ENCODE results near the gene UCP2. TPM values are rescaled to one million over a fixed set of nuclear protein-coding genes. Genes with fewer than 3 reads are reported as not detected.

Gene UCP2
- total and polyA plus RNA-seq, 7 experiments from 2014 or later = 365 to 1,411 (median 913) TPM

- Mint-ChIP-seq H3K4me1 (peaks cover 71 to 100% (median 85%) of the 10 kb centered on the region in 7 donors), H3K27ac (peak overlapping the region; percentile 79 to 100 (median 98)), H3K9me3 (peaks cover 0 to 4% (median 0%) of the 10 kb centered on the region in 11 donors), H3K36me3 (peaks cover 12 to 36% (median 29%) of the 10 kb centered on the region in 5 donors), H3K27me3 (no peaks in the 10 kb centered on the region), H3K4me3 (peak overlapping the region in 5 of 10 donors; percentile 6 to 68 (median 25))
- H3K4me1 ChIP-seq (ENCODE audit: control insufficient read depth in 2 of 2, insufficient read depth in 2 of 2, low read length in 2 of 2) = peaks cover 84 to 93% of the 10 kb centered on the region in 2 donors
- CTCF ChIA-PET = interaction anchor here (0.7 to 3.2 kb wide), 5 partner anchors 7 to 204 kb away, joined by 3 to 11 read pairs (median 6); no protein-coding TSS in a partner anchor
- no peaks in the 10 kb centered on the region for H3K27me3 ChIP-seq (ENCODE audit: control insufficient read depth in 2 of 2, insufficient read depth in 2 of 2, low read length in 2 of 2)
- intact Hi-C loops (cut with micrococcal nuclease) = no loop called here
- peak overlapping the region; percentile 59 for H3K27ac ChIP-seq (ENCODE audit: low read depth, low read length)
- H3K9me3 ChIP-seq (ENCODE audit: control insufficient read depth in 2 of 3, low read length in 3 of 3) = no peaks in the 10 kb centered on the region
- H3K4me3 ChIP-seq (ENCODE audit: low read length) = no peak overlapping the region
- ATAC-seq (no peak), DNase-seq (no peak)
- POLR2A ChIA-PET = interaction anchor here (0.6 to 26.2 kb wide), 8 partner anchors 12 to 107 kb away, joined by 3 to 1403 read pairs (median 20); partner anchors contain the start of genes UCP2 and UCP3
- H3K36me3 ChIP-seq (ENCODE audit: control insufficient read depth in 2 of 3, insufficient read depth in 3 of 3, low read length in 3 of 3) = peaks cover 14 to 32% (median 16%) of the 10 kb centered on the region in 3 experiments
These were observed 10.5 kb downstream of the UCP2 start for GRCh38 chr11:73972187-73972586.

GRCh38 chr11:73971175-73971719 lies 11.4 kb downstream of the UCP2 start:
- Mint-ChIP-seq H3K27me3 (no peaks in the 10 kb centered on the region), H3K9me3 (peaks cover 0 to 2% (median 0%) of the 10 kb centered on the region in 11 donors), H3K4me3 (peak overlapping the region in 6 of 10 donors; percentile 13 to 57 (median 27)), H3K27ac (peak overlapping the region; percentile 78 to 100 (median 98)), H3K4me1 (peaks cover 64 to 91% (median 77%) of the 10 kb centered on the region in 7 donors), H3K36me3 (peaks cover 5 to 30% (median 21%) of the 10 kb centered on the region in 5 donors)
- ChIA-PET POLR2A (interaction anchor here (0.6 to 26.2 kb wide), 11 partner anchors 20 to 108 kb away, joined by 3 to 1403 read pairs (median 5); partner anchors contain the start of genes UCP2 and UCP3), CTCF (interaction anchor here (1.0 to 3.2 kb wide), 5 partner anchors 8 to 69 kb away, joined by 4 to 11 read pairs (median 6); no protein-coding TSS in a partner anchor)
- Histone ChIP-seq H3K27me3 (ENCODE audit: control insufficient read depth in 2 of 2, insufficient read depth in 2 of 2, low read length in 2 of 2) (no peaks in the 10 kb centered on the region), H3K27ac (ENCODE audit: low read depth, low read length) (peak overlapping the region; percentile 73), H3K4me1 (ENCODE audit: control insufficient read depth in 2 of 2, insufficient read depth in 2 of 2, low read length in 2 of 2) (peaks cover 75 to 86% of the 10 kb centered on the region in 2 donors), H3K36me3 (ENCODE audit: control insufficient read depth in 2 of 3, insufficient read depth in 3 of 3, low read length in 3 of 3) (peaks cover 5 to 22% (median 7%) of the 10 kb centered on the region in 3 experiments), H3K4me3 (ENCODE audit: low read length) (no peak overlapping the region), H3K9me3 (ENCODE audit: control insufficient read depth in 2 of 3, low read length in 3 of 3) (no peaks in the 10 kb centered on the region)
- intact Hi-C loops (cut with micrococcal nuclease) = no loop called here
- ATAC-seq = peak; percentile 3
- DNase-seq = no peak

GRCh38 chr11:73969991-73970800 lies 12.4 kb downstream of the UCP2 start:
- peak overlapping the region; percentile 17 for H3K4me3 ChIP-seq (ENCODE audit: low read length)
- ChIA-PET CTCF (interaction anchor here (0.8 to 3.2 kb wide), 9 partner anchors 10 to 82 kb away, joined by 3 to 11 read pairs (median 4); no protein-coding TSS in a partner anchor), POLR2A (interaction anchor here (0.6 to 26.2 kb wide), 15 partner anchors 10 to 428 kb away, joined by 3 to 1403 read pairs (median 5); partner anchors contain the start of genes C2CD3, PGM2L1, PPME1 and UCP2)
- DNase-seq = peak in 3 of 9 donors; percentile 35 to 43 (median 42)
- peak overlapping the region in 9 of 10 donors; percentile 14 to 73 (median 57) for H3K4me3 Mint-ChIP-seq
- peak overlapping the region; percentile 79 to 100 (median 98) for H3K27ac Mint-ChIP-seq
- H3K4me1 ChIP-seq (ENCODE audit: control insufficient read depth in 2 of 2, insufficient read depth in 2 of 2, low read length in 2 of 2) = peaks cover 75 to 88% of the 10 kb centered on the region in 2 donors
- peaks cover under 1 to 19% (median 12%) of the 10 kb centered on the region in 5 donors for H3K36me3 Mint-ChIP-seq
- peaks cover 55 to 91% (median 77%) of the 10 kb centered on the region in 7 donors for H3K4me1 Mint-ChIP-seq
- H3K27ac ChIP-seq (ENCODE audit: low read depth, low read length) = peak overlapping the region; percentile 73
- no peaks in the 10 kb centered on the region for H3K9me3 ChIP-seq (ENCODE audit: control insufficient read depth in 2 of 3, low read length in 3 of 3)
- peaks cover 0 to 12% (median 4%) of the 10 kb centered on the region in 3 experiments for H3K36me3 ChIP-seq (ENCODE audit: control insufficient read depth in 2 of 3, insufficient read depth in 3 of 3, low read length in 3 of 3)
- H3K9me3 Mint-ChIP-seq = peaks cover 0 to 4% (median 0%) of the 10 kb centered on the region in 11 donors
- H3K27me3 Mint-ChIP-seq = no peaks in the 10 kb centered on the region
- no peaks in the 10 kb centered on the region for H3K27me3 ChIP-seq (ENCODE audit: control insufficient read depth in 2 of 2, insufficient read depth in 2 of 2, low read length in 2 of 2)
- peak; percentile 30 for ATAC-seq
- intact Hi-C loops (cut with micrococcal nuclease) = loop anchor here in 1 of 2 donors (1.0 to 10.0 kb wide), 2 partner anchors 35 to 265 kb away; no protein-coding TSS in a partner anchor

- peaks cover 73 to 84% of the 10 kb centered on the region in 2 donors for H3K4me1 ChIP-seq (ENCODE audit: control insufficient read depth in 2 of 2, insufficient read depth in 2 of 2, low read length in 2 of 2)
- Mint-ChIP-seq H3K4me3 (peak overlapping the region in 9 of 10 donors; percentile 2 to 77 (median 55)), H3K9me3 (peaks cover 0 to 4% (median 0%) of the 10 kb centered on the region in 11 donors), H3K27me3 (no peaks in the 10 kb centered on the region), H3K27ac (peak overlapping the region; percentile 79 to 100 (median 98)), H3K36me3 (peaks cover 0 to 9% (median 1%) of the 10 kb centered on the region in 5 donors), H3K4me1 (peaks cover 50 to 91% (median 72%) of the 10 kb centered on the region in 7 donors)
- H3K9me3 ChIP-seq (ENCODE audit: control insufficient read depth in 2 of 3, low read length in 3 of 3) = no peaks in the 10 kb centered on the region
- no peak for ATAC-seq
- no peak for DNase-seq
- H3K27ac ChIP-seq (ENCODE audit: low read depth, low read length) = peak overlapping the region; percentile 73
- H3K27me3 ChIP-seq (ENCODE audit: control insufficient read depth in 2 of 2, insufficient read depth in 2 of 2, low read length in 2 of 2) = no peaks in the 10 kb centered on the region
- ChIA-PET POLR2A (interaction anchor here (1.1 to 26.2 kb wide), 7 partner anchors 9 to 430 kb away, joined by 3 to 1403 read pairs (median 34); partner anchors contain the start of genes PGM2L1, UCP2 and UCP3), CTCF (interaction anchor here (1.2 to 3.2 kb wide), 4 partner anchors 11 to 45 kb away, joined by 3 to 11 read pairs (median 8); no protein-coding TSS in a partner anchor)
- intact Hi-C loops (cut with micrococcal nuclease) = loop anchor here in 1 of 2 donors (10.0 kb wide), 1 partner anchor 266 kb away; no protein-coding TSS in a partner anchor
- H3K4me3 ChIP-seq (ENCODE audit: low read length) = peak overlapping the region; percentile 17
- H3K36me3 ChIP-seq (ENCODE audit: control insufficient read depth in 2 of 3, insufficient read depth in 3 of 3, low read length in 3 of 3) = peaks cover 0 to under 1% (median 0%) of the 10 kb centered on the region in 3 experiments
These were observed 13.6 kb downstream of the UCP2 start for GRCh38 chr11:73969091-73969490.

- Mint-ChIP-seq H3K36me3 (peaks cover 0 to 5% (median 0%) of the 10 kb centered on the region in 5 donors), H3K9me3 (peaks cover 0 to 4% (median 0%) of the 10 kb centered on the region in 11 donors), H3K27ac (peak overlapping the region; percentile 56 to 100 (median 98)), H3K4me1 (peaks cover 47 to 89% (median 69%) of the 10 kb centered on the region in 7 donors), H3K4me3 (peak overlapping the region in 9 of 10 donors; percentile 2 to 79 (median 57)), H3K27me3 (no peaks in the 10 kb centered on the region)
- peaks cover 69 to 80% of the 10 kb centered on the region in 2 donors for H3K4me1 ChIP-seq (ENCODE audit: control insufficient read depth in 2 of 2, insufficient read depth in 2 of 2, low read length in 2 of 2)
- H3K9me3 ChIP-seq (ENCODE audit: control insufficient read depth in 2 of 3, low read length in 3 of 3) = no peaks in the 10 kb centered on the region
- ATAC-seq (no peak), DNase-seq (no peak)
- no peaks in the 10 kb centered on the region for H3K27me3 ChIP-seq (ENCODE audit: control insufficient read depth in 2 of 2, insufficient read depth in 2 of 2, low read length in 2 of 2)
- intact Hi-C loops (cut with micrococcal nuclease) = loop anchor here in 1 of 2 donors (10.0 kb wide), 1 partner anchor 266 kb away; no protein-coding TSS in a partner anchor
- ChIA-PET CTCF (interaction anchor here (1.4 to 6.6 kb wide), 3 partner anchors 11 to 66 kb away, joined by 3 to 50 read pairs (median 9); no protein-coding TSS in a partner anchor), POLR2A (interaction anchor here (1.5 to 26.2 kb wide), 4 partner anchors 23 to 48 kb away, joined by 4 to 1403 read pairs (median 106); partner anchors contain the start of genes UCP2 and UCP3)
- peak overlapping the region; percentile 73 for H3K27ac ChIP-seq (ENCODE audit: low read depth, low read length)
- H3K36me3 ChIP-seq (ENCODE audit: control insufficient read depth in 2 of 3, insufficient read depth in 3 of 3, low read length in 3 of 3) = no peaks in the 10 kb centered on the region
- H3K4me3 ChIP-seq (ENCODE audit: low read length) = no peak overlapping the region
These were observed 14.2 kb downstream of the UCP2 start for GRCh38 chr11:73968356-73968966.

All from naive thymus-derived CD4-positive, alpha-beta T cell (primary cell).